Measurements from ENCODE around the gene NOL3.

DNA sequence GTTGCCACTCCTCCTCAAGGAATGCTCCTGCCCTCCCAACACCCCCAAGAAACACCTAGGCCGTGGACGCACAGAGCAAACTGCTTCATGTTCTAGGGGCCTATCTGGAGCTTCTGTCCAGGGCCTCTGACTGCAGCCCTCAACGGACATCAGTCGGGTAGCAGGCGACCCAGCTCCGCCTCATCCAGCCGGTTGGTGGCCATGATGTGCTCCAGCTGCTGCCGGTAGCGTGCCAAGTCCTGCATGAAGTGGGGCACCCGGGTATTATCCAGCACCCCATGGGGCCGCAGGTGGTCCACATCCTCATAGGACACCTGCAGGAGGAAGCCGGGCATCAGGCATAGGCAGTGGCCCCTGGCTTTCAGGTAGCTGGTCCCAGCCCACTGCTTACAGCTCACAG, 6.3 kb downstream of the NOL3 start:
- TF ChIP-seq EZH2phosphoT487 (IDR thresholded peaks at IDR 0.05; ENCODE audit: low read length) (no peak), EZH2 (optimal IDR thresholded peaks at IDR 0.05; ENCODE audit: low read depth, low read length) (no peak)
- TF ChIP-seq, protein P1, sequence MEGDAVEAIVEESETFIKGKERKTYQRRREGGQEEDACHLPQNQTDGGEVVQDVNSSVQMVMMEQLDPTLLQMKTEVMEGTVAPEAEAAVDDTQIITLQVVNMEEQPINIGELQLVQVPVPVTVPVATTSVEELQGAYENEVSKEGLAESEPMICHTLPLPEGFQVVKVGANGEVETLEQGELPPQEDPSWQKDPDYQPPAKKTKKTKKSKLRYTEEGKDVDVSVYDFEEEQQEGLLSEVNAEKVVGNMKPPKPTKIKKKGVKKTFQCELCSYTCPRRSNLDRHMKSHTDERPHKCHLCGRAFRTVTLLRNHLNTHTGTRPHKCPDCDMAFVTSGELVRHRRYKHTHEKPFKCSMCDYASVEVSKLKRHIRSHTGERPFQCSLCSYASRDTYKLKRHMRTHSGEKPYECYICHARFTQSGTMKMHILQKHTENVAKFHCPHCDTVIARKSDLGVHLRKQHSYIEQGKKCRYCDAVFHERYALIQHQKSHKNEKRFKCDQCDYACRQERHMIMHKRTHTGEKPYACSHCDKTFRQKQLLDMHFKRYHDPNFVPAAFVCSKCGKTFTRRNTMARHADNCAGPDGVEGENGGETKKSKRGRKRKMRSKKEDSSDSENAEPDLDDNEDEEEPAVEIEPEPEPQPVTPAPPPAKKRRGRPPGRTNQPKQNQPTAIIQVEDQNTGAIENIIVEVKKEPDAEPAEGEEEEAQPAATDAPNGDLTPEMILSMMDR (IDR thresholded peaks at IDR 0.05; ENCODE audit: low read length) = no peak
